ENCODE data around the gene GREB1.
A peak's percentile ranks its signal among the peaks of the same experiment; 100 is the strongest.

GREB1 gene

DNA sequence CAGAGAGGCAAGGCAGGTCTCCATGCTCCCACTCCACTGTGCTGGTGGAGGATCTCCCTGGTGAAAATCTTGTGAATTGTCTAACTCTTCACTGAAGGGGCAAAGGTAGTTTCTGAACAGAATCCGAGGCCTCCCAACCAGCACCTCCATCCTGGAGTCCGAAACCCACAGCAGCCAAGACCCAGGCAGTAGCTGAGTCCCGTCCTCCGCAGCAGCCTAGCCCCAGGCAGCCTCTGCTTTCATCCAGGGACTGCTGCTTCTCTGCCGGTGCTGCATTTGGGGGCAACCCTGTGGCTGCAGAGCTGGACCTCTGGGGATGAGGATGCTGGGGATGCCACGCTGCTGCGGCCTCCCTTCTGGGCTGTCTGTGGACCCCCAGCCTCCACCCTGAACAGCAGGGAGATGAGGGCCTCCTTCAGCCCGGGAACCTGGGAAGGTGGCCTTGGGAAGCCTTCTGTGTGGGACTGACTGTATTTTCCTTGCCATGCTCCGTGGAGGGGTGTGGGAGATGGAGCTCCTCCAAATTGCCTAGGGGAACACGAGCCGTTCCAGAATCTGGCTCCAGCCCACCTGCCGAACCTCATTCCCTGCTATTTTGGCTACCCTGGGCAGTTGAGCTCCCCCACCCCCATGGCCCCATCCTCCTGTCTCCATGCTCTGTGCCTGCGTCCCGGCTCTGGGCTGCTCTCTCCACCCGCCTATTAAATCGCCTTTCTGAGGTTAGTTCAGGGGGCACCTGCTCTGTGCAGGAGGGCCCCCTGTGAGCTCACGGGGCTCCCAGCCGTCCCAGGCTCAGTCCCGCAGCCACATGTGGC lies 48.2 kb downstream of the GREB1 start:
- no peak for DNase-seq

DNA sequence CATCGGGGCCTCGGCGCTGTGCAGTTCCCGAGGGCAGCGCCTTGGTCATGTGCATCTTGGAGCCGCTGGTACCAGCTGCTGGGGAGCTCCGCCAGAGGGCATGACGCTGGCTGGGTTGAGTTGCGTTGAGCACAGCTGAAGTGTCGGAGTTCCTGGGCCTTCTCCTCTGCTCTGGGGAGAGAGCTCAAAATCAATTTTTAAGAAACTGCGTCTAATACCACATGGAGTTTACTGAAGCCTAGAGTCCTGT lies 48.7 kb downstream of the GREB1 start:
- no peak for DNase-seq

DNA sequence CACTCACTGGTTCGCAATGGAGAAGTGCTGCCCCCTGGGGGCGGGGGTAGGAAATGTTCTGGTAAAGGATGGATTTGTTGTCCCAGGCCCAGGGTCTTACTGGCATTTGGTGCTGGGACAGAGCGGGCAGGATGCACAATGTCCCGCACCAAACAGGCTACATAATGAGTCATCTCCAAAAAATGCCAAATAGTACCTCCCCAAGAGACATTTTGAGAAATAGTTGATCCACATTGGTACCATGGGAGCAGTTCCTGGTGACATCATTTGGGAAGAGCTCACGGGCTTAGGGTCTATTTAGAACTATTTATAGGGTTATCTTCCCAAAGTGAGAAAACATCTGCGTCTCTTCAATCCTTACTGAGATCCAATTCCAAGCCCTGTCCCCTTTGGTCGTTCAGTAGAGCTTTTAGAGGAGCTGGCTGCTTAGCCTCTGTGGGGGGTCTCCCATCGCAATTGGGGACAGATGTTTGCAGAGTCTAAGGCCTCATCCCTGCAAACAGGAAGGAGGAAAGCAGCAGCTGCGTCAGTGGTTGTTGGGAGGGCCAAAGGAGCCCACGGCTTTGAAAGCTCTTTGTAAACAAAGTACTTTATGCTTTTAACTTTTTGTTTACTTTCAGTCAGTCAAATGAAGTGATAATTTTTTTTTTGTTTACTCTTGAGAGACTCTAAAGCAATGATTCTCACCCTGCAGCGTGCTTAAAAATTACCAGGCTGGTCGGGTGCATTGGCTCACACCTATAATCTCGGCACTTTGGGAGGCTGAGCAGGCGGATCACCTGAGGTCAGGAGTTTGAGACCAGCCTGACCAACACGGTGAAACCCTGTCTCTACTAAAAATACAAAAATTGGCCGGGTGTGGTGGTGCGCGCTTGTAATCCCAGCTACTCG lies 49.3 kb downstream of the GREB1 start:
- DNase-seq: peak; percentile 76

GRCh38 chr2:11583840-11584524 lies 50.1 kb downstream of the GREB1 start:
- DNase-seq: no peak

DNA sequence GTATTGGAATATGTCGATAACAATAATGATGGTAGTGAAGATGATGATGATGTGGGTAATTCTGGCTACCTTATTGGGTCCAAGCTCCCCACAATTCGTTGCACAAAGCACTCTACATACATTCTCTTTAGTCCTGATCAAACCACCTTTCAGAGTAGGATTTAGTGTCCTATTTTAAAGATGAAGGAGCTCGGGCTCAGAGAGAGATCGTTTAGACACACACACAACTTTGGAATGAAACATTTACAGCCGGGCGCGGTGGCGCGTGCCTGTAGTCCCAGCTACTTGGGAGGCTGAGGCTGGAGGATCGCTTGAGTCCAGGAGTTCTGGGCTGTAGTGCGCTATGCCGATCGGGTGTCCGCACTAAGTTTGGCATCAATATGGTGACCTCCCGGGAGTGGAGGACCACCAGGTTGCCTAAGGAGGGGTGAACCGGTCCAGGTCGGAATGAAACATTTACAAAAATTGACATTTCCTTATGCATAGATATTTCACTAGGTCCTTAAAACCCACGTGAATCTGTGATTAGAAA lies 50.7 kb downstream of the GREB1 start:
- no peak for DNase-seq

- DNase-seq: no peak
Measured at GRCh38 chr2:11585071-11585470, 51.2 kb downstream of the GREB1 start.

- no peak for DNase-seq
Measured at GRCh38 chr2:11588228-11589110, 54.6 kb downstream of the GREB1 start.

- no peak for DNase-seq
Measured at GRCh38 chr2:11589316-11589940, 55.6 kb downstream of the GREB1 start.

- no peak for DNase-seq
Measured at GRCh38 chr2:11590193-11590592, 56.3 kb downstream of the GREB1 start.

- DNase-seq: no peak
Measured at GRCh38 chr2:11591091-11591490, 57.2 kb downstream of the GREB1 start.

DNA sequence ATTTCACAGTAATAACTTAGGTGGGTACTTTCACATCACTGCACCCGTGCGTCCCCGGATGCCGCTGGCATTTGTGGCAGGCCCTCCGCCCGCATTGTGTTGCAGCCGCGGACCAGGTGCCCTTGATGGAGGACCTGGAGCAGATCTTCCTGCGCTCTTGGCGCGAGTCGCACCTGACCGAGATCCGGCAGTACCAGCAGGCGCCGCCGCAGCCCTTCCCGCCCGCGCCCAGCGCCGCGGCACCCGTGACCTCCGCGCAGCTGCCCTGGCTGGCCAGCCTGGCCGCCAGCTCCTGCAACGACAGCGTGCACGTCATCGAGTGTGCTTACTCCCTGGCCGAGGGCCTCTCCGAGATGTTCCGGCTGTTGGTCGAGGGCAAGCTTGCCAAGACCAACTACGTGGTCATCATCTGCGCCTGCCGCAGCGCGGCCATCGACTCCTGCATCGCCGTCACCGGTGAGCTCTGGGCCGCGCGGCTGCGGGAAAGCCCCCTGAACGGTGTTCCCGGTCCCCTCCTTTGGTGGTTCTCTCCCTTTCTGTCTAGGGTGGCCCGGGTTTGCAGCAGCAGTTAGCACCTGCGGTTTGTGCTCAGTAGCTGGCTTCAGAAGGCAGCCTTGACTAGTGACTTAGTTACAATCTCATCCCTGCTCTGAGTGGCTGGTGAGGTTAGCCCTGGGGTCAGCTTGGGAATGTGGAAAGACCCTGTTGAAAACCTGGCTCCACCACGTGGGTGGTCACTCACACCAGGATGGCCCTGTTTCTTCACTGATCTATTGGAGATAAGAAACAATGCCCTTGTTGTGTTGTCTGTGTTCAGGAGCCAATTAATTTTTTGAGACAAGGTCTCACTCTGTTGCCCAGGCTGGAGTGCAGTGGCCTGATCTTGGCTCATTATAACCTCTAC lies 59.1 kb downstream of the GREB1 start:
- no peak for DNase-seq

DNA sequence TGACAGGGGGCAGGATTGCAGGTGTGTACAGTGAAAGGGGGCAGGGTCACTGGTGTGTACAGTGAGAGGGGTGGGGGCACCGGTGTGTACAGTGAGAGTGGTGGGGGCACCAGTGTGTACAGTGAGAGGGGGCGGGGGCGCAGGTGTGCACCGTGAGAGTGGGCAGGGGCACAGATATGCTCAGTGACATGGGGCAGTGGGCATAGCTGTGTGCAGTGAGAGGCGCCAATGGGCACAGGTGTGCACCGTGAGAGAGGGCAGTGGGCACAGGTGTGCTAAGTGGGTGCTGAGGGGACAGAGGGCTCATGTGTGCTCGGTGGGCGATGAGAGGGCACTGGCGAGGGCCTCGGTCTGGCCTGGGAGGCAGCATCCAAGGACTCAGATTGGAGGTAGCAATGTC lies 63.0 kb downstream of the GREB1 start:
- DNase-seq: no peak

DNA sequence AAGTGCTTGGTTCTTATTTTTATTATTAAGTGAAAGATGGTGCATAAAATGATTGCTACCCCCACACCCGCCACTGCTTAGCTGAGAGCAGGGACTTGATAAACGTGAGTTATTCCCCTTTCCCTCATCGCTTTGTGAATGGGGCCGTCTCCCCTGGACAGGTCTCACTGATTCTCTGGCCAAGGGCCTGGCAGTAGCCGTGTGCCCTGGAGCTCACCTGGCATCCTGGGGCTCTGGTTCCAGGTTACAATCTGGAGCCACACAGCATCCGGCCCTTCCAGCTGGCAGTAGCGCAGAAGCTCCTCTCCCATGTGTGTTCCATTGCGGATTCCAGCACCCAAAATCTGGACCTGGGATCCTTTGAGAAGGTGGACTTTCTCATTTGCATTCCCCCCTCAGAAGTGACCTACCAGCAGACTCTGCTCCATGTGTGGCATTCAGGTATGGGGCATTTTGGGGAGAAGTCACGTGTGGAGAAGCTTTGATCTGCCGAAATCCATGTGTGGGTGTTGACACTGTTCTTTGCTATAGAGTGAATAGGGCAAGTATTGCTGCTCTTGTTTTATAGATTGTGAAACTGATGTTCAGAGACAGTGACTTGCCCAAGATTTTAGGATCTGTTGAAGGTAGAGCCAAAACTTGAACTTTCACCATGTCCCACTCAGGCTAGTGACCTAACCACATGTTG lies 63.8 kb downstream of the GREB1 start:
- DNase-seq: no peak

- DNase-seq: no peak
Measured at GRCh38 chr2:11598228-11598731, 64.4 kb downstream of the GREB1 start.

GRCh38 chr2:11602563-11603204 lies 68.8 kb downstream of the GREB1 start:
- DNase-seq: no peak

DNA sequence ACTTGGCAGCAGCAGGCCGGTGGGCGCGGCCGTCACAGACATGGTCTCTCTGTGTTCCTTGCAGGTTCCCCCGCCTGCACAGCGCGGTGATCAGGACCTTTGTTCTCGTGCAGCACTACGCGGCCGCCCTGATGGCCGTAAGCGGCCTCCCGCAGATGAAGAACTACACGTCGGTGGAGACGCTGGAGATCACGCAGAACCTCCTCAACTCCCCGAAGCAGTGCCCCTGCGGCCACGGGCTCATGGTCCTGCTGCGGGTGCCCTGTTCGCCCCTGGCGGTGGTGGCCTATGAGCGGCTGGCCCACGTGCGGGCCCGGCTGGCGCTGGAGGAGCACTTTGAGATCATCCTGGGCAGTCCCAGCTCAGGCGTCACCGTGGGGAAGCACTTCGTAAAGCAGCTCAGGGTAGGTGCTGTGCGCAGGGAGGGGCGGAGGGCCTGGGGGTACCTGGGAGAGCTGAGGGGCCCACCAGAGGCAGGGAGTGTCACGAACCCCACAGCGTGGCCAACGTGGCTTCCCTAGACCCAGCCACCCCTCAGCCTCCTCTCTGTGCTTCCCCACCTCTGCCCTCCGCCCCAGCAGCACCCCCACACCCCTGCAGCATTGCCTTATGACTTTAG lies 76.9 kb downstream of the GREB1 start:
- DNase-seq: no peak

DNA sequence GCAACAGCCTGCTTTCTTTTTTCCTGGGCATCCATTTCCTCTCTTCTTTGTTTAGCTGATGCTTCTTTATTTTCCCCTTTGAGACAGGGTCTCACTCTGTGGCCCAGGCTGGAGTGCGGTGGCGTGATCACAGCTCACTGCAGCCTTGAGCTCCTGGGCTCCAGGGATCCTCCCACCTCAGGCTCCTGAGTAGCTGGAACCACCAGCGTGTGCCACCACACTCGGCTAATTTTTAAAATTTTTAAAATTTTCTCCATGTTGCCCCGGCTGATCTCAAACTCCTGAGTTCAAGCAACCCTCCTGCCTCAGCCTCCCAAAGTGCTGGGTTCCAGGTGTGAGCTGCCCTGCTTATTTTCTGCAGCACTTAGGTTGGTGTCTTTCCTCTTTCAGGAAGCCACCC lies 77.4 kb downstream of the GREB1 start:
- DNase-seq: no peak

GRCh38 chr2:11612553-11613215 lies 78.8 kb downstream of the GREB1 start:
- DNase-seq: no peak

- no peak for DNase-seq
Measured at GRCh38 chr2:11613297-11613696, 79.5 kb downstream of the GREB1 start.
